Activated T-cell treated with anti-CD3 and anti-CD28 coated beads, Interleukin-2, amount 50 U/mL, for 1 hour (primary cell): Measurements from ENCODE around the gene TNFRSF11A.

Experiments
- DNase-seq: peaks from one replicate; pipeline ENCODE4 v3.0.0-alpha.2; 2020

Gene TNFRSF11A

DNA sequence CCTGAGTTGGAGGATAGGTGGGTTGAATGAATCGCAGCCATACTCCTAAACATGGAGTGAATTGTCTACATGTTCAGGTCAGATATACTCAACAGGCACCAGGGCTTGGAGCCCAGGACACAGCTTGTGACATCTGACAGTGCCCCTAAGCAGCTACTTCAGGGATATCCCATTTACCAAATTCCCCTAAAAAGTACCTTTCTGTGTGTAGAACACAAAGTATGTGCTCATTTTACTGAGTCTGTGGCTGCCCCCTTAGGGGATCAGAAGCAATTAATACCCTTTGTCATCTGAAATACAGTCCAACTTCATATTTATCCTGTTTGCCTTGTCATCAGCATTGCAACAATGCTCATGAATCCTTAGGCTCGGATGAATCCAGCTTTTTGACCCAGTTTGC is 20.8 kb downstream of the TNFRSF11A start:
- no peak for DNase-seq

DNA sequence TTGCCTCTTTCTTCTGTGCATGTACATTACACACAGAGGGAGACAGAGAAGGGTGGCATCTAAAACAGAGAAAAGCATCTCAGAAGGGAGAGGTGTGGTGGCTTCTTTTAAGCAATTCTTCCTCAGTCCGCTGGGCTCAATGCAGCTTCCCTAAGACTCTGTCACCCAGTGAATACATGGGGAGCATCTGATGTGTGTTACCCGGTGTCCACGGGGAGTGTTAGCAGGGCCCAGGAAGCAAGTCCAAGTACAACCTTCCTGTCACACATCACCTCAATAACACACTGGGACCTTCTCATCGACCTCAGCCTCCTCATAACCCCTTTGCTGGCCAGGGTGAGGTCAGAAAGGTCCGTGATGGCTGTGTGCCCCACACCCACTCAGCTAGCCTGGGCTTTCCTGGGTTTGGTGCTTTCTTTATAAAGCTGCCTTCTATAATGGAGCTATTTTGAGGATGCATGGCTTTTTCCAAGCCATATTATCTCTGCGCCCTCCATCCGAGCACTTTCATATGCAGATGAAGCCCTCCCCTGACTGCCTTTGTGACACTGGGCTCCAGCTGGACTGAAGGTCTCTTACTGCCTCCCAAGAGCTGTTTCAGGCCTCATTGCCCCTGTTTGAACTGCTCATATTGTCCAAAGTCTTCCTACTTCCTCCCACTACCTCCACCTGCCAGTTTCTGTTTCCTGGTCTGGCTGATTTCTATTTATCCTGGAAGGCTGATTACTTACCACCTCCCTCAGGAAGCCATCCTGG is 21.4 kb downstream of the TNFRSF11A start:
- DNase-seq = no peak

DNA sequence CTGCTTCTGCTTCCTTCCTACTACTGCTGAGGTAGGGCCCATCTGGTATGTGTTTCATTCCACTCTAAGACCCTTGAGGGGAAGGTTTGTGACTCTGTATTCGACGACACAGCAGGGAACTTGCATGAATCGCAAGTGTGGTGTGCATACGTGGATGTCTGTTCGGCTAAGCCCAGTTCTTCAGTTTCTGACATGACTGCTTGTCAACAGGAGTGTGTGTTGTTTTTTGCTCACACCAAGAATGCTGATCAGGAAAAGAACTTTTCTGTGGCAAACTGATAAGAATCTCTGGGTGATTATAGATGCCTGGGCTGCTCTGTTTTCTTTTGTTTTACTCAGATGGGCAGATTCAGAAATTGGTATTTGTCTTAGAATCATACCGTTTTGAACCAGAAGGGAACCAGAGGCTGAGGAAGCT is 22.0 kb downstream of the TNFRSF11A start:
- DNase-seq = no peak

DNA sequence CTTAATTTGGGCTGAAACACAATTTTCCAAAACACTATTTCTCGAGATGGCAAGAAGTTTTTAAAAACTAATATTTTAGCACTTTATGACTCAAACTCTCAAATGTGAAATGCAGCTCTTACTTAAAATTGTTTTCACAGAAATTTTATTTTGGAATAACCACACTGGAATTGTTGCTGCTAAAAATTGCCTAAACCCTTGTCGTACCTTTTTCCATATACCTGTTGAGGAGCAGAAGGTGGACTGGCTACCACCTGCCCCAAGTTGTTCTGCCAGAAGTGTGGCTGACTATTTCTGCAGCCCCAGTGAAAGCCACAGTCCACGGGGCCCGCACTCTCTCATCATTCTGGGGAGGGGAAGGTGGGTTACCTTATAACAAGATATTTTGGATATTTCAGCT is 23.4 kb downstream of the TNFRSF11A start:
- no peak for DNase-seq

DNA sequence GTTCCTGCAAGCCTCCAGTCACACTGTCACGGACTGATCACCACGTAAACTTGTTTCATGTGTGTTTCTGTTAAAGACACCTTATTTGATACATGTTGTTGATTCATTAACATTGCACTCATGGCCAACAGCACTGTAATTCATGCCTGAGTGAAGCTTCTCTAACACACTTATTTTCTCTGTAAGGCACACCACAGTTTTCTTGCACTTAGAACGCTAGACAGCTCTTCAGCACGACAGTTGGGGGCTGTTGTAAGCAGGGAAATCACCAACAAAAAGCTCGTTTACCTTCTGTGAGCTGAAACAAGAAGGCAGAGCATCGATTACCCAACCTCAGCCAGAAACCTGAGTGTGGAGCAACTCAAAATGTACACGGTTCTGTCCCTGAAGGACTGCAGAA is 28.1 kb downstream of the TNFRSF11A start:
- no peak for DNase-seq

DNA sequence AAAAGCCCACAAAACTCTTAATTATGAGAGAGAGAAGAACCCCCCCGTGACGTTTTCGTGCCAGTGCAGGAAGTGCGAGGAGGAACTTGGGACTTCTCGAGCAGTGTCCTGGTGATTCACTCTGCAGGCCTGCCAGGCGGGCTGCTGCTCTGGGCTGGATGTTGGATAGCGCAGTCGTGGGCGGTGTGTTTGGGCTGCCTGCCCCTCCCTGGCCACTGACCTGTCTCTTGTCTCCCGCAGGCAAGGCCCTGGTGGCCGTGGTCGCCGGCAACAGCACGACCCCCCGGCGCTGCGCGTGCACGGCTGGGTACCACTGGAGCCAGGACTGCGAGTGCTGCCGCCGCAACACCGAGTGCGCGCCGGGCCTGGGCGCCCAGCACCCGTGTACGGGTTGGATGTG is 29.0 kb downstream of the TNFRSF11A start:
- DNase-seq = no peak

DNA sequence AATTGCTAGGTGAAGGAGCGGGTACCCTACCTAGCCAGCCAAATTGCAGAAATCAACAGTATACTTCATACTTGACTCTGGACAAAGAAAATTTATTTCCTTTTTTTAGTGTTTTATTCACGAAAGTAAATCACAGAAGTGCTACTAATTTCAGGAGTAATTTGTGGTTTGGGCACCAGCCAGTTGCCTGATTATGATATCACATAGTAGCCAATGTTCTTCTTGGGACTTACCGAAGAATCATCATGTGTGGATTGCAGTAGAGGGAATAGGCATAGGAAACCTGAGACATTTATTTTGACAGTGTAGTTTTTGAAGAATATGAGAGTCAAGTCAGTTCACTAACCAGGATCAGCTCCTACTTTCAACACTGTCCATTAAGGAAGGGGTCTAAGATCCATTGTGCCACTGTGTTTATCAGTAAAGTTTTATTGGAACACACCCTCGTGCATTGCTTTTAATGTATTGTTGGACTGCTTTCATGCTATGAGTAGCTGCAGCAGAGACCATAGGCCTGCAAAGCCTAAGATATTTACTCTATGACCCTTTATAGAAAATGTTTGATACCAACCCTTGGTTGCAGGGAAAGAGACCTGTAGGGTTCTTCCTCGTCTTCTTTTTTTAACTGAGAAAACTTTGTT is 32.1 kb downstream of the TNFRSF11A start:
- DNase-seq = no peak

DNA sequence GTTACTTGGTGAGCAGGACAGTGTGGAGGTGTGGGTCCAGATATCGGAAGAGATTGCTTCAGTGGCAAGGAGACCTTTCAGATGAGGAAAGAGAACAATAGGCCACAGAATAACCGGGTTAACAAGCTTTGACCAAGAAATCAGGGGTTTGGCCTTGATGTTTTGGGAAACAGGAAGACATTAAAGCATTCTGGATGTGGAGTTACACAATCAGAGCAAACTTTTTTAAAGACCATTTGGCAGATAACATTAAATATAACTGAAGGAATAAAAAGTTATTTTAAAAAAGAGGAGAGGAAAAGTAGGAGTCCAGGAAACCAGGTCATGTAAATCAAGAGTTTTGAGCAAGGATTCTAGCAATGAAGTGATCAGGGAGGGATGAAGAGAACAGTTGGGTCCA is 35.7 kb downstream of the TNFRSF11A start:
- DNase-seq = no peak

DNA sequence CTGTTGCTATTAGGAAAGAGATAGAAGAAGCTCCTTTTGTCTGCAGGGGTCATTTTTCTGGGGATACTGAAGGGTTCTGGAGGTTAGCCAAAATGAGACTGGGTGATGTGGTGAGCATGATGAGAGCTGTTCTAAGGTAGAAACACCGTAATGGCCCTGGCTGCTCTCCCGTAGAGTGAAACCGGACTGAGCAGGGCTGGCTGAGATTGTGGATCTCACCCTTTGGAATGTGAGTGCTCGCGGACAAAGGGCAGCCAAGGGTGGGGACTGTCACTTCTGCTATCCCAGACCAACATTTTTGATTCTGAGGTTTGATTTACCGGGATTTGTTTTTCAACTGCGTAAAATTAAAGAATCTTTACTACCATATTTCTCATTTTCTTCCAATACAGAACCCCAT is 36.2 kb downstream of the TNFRSF11A start:
- DNase-seq = no peak

DNA sequence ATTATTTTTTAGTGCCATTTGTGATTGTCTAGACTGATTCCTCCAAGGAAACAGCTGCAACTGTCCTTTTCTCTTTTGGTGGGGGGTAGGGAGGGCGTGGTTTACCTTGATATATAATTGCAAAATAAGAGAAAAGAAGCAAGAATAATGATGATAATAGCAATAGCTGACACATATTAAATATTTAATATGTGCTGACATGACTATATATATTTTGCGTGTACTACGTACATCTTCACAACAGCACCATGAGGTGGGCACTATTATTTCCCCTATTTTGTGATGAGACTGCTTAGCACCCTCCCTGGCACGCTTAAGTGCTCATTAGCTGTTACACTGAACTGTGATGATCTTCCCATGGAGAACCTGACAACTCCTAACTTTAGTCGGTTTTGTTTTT is 39.4 kb downstream of the TNFRSF11A start:
- DNase-seq = no peak

DNA sequence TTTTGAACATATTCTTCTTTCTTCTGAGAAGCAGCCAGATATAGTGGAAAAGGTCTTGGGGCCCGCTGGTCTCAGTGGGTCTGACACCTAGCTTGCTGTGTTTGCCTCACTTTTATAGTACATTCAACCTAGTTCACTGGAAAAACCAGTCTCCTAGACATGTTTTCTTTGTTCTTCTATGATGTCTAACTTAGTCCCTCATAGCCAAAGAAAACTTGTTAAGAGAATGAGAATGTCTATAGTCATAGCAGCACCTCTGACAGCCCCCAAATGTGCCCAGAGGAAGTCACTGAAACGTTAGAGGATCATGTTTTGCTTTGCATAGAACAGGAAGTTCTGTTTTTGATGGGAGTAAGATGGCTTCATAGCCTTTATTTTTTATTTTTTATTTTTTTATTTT is 40.3 kb downstream of the TNFRSF11A start:
- DNase-seq = no peak

DNA sequence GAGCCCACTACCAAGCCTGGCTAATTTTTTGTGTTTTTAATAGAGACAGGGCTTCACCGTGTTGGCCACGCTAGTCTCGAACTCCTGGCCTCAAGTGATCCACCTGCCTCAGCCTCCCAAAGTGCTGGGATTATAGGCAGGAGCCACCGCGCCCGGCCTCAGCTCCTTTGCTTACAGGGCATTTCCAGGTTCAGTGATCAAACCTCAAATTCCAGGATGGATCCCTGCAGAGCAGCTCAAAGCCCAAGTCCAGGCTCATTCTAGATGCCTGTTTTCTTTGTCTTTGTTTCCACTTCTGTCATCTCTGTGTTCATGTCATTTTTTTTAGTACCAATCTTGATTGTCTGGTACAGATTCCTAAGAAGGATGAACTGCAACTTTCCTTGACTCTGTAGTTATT is 41.9 kb downstream of the TNFRSF11A start:
- no peak for DNase-seq

DNA sequence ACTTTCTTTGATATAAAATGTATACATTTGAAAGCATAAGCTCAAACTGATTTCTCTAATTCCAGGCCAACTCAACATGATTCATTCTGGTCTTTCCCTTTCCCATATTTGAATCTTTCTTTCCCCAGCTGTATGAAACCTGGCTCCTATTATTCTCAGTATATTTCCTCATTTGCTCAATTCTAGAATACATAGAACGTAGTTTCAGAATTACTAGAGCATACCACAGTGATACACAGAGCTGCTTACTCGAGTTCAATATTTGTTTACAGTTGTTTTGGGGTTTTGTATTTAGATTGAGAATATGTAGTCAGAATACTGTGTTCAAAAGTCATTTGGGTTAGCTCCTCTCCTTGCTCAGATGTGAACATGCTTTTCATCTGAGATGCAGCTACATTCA is 43.0 kb downstream of the TNFRSF11A start:
- no peak for DNase-seq

DNA sequence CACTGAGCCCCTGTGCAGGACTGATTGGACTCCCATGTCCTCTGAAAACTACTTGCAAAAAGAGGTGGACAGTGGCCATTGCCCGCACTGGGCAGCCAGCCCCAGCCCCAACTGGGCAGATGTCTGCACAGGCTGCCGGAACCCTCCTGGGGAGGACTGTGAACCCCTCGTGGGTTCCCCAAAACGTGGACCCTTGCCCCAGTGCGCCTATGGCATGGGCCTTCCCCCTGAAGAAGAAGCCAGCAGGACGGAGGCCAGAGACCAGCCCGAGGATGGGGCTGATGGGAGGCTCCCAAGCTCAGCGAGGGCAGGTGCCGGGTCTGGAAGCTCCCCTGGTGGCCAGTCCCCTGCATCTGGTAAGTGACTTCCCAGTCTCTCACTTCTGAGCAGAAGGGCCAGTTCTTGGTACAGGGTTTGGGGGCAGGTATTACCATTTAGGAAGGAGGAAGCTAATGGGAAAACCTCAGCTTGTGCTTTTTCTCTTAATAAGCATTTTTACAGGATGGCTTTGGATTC is 44.1 kb downstream of the TNFRSF11A start:
- no peak for DNase-seq

DNA sequence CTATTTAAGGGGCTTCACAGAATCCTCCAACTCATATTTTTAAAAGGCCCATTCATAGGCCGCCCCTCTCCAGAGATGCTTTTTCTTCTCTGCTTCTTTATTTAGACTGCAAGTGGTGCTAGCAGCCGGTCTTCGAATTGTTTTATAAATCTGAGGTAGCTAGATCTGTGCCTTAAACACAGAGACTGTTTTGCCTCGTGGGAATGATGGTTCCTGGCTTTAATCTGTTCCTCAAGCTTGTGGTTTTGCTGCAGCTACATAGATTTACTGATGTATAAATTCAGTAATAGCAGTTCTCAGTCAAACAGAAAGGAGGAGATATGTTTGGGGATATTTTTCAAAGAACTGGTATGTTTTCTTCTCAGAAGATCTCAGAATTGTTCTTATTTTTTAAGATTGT is 45.3 kb downstream of the TNFRSF11A start:
- DNase-seq = no peak

DNA sequence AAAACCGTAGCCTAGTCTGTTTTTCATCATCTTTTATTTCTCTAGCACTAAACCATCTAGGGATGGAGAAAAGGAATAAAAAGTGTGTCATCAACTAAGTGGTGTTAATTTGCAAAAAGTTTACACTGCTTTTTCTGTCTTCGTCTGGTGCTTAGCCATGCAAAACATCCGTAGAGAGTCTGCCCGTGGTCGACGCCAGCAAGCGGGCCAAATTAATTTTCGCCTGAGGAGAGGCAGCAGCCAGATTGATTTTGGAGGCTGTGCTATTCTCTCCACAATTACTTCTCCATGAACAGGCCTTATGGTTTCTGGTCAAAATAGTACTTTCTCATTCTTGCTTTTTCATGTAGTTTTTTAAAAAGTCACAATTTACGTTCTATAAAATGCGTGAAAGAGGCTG is 46.3 kb downstream of the TNFRSF11A start:
- DNase-seq = no peak

DNA sequence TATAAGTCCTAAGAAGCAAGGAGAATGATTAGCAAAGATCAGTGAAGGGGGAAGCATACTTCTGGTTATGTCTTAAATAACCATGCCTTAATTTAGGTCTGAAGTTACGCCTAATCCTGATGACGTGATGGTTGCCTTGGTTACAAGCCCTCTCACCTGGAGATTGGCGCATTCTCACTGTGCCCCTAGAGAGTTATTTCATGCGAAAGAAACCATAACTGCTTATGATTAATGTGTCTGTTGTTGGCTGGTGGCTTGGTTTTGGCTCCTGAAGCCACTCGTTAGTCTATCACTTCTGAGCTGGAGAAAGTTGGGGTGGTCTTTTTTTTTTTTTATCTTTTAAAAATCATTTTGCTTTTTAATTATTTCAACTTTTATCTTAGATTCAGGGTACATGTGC is 47.0 kb downstream of the TNFRSF11A start:
- no peak for DNase-seq

DNA sequence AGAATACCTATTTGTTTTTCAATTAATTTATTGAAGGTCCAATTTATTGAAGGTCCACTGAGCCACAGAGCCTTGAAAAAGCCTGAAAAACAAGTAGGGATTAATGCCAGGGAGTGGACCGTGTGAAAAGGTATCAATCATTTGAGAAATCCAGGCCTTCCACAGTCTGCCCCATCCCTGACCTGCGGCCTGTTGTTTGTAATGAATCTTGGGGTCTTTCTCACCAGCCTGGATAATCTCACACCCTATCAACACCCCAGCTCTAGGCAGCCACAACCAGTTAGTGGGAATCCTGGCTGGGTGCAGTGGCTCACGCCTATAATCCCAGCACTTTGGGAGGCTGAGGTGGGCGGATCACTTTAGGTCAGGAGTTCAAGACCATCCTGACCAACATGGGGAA is 47.8 kb downstream of the TNFRSF11A start:
- DNase-seq = no peak

DNA sequence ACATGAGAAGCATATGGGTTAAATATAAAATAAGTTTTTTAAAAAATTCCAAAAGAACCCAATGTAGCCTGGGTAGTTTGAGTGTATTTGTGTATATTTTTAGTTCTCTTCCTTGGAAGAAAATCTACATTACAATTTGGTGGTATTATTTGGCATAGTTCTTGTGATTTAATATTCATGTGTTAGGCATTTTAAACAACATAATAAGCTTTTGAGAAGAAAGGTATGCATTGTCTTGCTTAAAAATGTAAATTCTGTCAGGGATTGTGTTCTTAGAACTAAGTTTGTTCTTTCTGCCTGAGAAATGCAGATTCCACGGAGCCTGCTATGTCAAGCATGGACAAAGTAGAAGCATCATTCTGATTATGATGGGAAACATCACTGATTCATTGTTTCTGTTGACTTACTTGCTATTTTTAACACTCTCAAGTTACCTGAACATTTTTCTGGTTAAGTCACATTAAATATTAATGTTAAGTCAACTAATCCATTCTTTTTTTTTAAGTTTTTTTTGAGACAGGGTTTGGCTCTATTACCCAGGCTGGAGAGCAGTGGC is 49.4 kb downstream of the TNFRSF11A start:
- DNase-seq = no peak

DNA sequence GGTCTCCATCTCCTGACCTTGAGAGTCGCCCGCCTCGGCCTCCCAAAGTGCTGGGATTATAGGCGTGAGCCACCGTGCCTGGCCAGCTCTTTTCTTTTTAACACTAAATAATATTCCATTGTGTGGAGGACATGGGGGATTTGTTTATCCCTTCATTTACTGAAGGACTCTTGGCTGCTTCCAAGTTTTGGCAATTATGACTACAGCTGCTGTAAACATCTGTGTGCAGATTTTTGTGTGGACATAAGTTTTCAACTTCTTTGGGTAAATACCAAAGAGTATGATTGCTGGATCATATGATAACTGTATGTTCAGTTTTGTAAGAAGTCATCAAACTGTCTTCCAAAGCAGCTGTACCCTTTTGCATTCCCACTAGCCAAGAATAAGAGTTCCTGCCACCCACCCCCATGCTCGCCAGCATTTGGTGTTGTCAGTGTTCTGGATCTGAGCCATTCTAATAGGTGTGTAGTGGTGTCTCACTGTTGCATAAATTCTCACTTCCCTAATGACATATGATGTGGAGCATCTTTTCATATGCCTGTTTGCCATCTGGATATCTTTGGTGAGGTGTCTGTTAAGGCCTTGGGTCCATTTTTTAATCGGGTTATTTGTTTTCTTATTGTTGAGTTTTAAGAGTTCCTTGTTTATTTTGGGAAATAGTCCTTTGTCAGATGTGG is 52.2 kb downstream of the TNFRSF11A start:
- no peak for DNase-seq

DNA sequence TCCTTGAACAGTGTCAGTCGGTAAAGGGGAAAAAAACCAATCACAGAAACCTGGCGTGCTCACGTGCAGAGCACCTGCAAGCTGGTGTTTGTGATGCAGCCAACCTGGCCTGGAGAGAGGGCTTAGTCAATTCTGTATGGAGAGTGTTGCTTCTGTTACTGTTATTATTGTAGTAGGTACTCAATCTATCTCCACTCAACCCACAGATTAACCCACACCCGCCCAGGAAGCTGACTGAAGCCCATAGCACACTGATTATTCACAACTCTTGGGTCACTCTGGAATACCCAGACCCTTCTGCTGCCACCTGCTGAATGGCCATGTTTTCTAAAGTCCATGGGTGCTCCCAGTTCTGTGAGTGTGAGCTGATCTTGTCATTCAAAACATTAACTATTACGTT is 53.9 kb downstream of the TNFRSF11A start:
- no peak for DNase-seq

DNA sequence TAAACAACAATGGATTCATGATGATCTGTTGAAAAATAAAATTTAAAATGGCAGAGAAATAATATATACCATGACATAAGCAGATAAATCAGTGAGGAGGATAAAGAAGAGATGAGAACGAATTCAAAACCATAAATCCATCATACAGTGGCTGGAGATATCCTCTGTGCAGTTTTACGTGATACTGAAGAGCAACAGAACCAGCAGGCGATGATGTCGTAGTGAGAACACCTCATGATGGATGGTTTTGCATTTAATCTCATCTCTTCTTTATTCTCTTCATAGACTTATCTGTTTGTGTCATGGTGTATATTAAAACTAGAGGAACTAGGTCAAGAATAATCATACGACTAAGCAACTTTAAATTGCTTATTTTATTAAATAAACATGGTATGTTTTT is 56.3 kb downstream of the TNFRSF11A start:
- DNase-seq = no peak

DNA sequence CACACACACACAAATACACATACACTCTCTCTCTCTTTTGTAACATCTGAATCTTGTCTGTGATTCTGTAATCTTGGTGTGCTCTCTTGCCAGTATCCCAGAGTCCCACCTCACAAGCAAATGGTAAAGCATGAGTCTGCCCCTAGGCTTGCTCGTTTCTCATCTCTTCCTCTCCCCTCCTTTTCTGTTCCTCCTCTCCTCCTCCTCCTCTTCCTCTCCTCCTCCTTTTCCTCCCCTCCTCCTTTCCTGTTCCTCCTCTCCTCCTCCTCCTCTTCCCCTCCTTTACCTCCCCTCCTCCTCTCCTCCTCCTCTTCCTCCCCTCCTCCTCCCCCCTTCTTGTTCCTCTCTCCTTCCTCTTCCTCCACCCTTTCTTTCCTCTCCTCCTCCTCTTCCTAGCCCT is 59.0 kb downstream of the TNFRSF11A start:
- DNase-seq = no peak

DNA sequence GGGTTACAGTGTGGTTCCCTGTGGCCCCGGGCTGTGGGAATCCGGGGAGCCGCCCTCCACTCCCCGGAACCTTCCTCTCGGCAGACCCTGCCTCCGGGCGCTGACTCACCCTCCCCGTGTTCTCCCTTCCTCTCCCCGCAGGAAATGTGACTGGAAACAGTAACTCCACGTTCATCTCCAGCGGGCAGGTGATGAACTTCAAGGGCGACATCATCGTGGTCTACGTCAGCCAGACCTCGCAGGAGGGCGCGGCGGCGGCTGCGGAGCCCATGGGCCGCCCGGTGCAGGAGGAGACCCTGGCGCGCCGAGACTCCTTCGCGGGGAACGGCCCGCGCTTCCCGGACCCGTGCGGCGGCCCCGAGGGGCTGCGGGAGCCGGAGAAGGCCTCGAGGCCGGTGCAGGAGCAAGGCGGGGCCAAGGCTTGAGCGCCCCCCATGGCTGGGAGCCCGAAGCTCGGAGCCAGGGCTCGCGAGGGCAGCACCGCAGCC is 59.5 kb downstream of the TNFRSF11A start:
- DNase-seq = no peak
